ENCODE measurements around the gene PJVK.

The PJVK gene

GRCh38 chr2:178484245-178485041, 33.3 kb downstream of the PJVK start:
- peak; percentile 32 for DNase-seq

- no peak for DNase-seq
Measured at GRCh38 chr2:178485356-178485755, 34.2 kb downstream of the PJVK start.

GRCh38 chr2:178491612-178492011, 40.4 kb downstream of the PJVK start:
- no peak for DNase-seq

DNA sequence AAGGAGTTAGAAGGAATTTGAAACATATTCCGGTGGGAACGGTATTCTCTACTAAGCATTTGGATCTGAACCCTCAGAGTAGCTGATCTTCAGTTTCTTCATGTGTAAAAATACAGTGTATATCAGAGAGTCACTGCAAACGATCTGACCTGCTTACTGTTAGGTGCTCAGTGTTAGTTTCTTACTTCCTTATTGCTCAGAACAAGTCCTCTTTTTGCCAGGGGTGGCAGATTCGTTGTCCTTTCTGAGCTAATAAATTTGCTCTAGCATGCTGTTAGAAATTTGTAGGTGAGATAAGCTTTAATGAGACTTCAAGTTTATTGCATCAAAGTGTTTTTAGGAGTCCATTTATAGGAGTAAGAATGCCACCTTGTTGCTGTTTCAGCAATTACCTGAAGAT, 44.9 kb downstream of the PJVK start:
- no peak for DNase-seq

DNA sequence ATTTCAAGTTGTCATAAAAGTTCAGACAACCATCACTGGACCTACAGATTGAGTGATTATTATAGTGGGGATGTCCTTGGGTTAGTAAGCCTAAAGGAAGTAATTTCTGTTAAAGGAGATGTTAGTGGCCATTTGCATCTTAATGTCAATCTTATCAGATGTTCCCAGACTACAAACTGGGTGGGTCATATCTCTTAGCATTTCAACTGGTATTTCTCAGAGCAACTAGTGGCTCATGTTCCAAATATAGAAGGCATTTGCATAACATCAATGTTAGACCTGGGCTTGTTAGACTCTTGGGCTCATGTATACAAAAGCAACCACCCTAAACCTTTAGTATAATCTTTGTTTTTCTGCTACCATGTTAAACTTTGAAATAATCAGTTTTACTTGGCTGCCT, 47.0 kb downstream of the PJVK start:
- DNase-seq = no peak

DNA sequence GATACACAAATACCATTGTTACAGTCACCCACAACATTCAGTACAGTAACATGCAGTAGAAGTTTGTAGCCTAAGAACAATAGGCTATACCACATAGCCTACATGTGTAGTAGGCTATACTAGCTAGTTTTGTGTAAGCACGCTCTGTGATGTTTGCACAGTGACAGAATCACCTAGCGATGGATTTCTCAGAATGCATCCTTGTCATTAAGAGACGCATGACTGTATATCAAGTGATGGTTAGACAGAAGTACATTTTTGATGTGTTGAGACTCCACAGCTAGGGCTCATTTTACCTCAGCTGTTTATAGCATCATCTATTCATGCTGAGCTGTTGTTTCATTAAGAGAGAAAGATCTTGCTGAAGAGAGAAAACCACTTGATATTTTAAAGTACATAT, 48.5 kb downstream of the PJVK start:
- DNase-seq = no peak

GRCh38 chr2:178502751-178503150, 51.6 kb downstream of the PJVK start:
- DNase-seq = no peak

DNA sequence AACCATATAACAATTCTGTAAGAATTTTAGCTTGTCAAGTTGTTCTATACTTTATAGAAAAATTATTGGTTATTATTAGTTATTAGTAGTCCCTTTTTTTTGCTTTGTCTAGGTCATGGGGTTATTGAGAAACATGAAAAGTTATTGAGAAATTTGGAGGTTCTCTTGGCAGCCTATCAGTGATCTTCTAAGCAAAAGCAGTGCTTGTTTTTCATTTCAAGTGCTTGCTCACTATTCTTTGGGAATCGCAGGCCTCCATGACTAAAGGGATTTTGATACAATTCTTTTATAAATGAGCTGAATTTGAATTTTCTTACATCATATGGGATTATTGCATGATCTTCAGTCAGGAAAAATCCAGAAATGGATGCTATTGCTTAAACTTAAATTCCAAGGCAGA, 54.9 kb downstream of the PJVK start:
- no peak for DNase-seq

- DNase-seq = no peak
Measured at GRCh38 chr2:178506524-178506923, 55.3 kb downstream of the PJVK start.

DNA sequence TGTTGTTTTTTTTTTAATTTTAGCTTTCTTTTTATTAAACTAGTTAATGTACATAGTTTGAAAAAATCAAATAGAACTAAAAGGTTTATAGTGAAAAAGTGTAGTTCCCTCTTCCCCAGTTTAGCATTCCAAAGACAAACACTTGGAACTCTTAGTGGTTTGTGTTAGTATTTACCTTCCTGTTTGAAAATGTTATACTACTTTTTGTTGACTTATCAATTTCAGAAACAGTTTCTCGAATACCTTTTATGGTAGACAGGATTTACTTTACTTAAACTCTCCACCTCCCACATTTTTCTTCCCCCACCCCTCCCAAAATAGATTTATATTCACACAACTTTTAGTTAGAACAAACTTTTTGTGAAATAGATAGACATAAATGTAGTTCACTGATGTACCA, 55.8 kb downstream of the PJVK start:
- no peak for DNase-seq

DNA sequence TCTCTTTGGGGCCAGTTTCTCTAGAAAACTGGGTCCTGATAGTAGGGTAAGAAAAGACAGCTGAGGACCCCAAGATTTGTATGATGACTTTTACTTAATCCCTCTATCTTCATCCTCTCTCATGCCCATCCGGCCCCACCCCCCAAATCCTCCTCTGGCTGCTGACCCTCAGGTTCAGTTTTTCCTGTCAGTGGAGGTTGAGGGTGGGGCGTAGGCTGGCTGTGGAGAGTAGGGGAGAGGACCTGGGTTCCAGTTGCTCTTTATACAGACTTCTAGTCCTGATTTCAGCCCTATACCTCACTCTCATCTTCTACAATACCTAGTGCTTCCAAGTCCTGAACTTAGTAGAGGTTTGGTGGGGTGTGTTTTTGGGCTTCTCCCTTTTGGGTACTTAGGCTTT, 57.5 kb downstream of the PJVK start:
- DNase-seq = no peak

DNA sequence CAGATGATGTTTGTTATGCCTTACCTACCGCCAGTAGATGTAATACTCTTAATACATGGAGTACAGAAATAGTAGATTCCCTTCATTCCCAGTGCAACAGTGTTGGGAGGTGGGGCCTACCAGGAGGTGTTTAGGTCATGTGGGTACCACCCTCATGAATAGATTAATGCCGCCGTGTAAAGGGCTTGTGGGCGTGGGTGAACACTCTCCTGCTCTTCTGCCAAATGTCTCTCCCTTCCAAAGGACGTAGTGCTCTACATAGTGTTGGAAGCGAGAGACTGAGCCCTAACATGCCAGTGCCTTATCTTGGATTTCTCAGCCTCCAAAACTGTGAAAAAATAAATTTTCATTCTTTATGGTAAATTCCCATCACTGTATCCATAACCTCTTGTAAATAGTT, 59.2 kb downstream of the PJVK start:
- no peak for DNase-seq
